Immature natural killer cell (primary cell): ENCODE data around the gene ZNF566. TPM values are rescaled to one million over a fixed set of nuclear protein-coding genes. Genes with fewer than 3 reads are reported as not detected.
A peak's percentile ranks its signal among the peaks of the same experiment; 100 is the strongest.
"Not testable (repeated sequence)": the region's sequence is repeated elsewhere in the genome, so short reads cannot be mapped to it uniquely, and the experiment has no call there.

Source experiments
- DNase-seq, 3 donors: peaks; one replicate each; pipeline ENCODE4 v3.0.0; 2022; ENCODE audit warnings: mixed read lengths in 1 of 3
- H3K27ac Mint-ChIP-seq, 6 donors: one replicate each; pipeline ENCODE4 v1.8.0; 2020; ENCODE audit warnings: mixed read lengths in 6 of 6, mild to moderate bottlenecking in 5 of 6, inconsistent platforms in 4 of 6, moderate library complexity in 3 of 6
- H3K27me3 Mint-ChIP-seq, 3 donors: one replicate each; pipeline ENCODE4 v1.8.0; 2020 to 2021; ENCODE audit warnings: low read depth in 3 of 3, mild to moderate bottlenecking in 3 of 3, mixed read lengths in 3 of 3, moderate library complexity in 3 of 3, inconsistent platforms in 1 of 3
- H3K36me3 Mint-ChIP-seq, 3 donors: one replicate each; pipeline ENCODE4 v1.8.0; 2020; ENCODE audit warnings: mixed read lengths in 3 of 3, inconsistent platforms in 2 of 3, mild to moderate bottlenecking in 2 of 3
- H3K4me1 Mint-ChIP-seq, 2 donors: one replicate each; pipeline ENCODE4 v1.8.0; 2020; ENCODE audit warnings: inconsistent platforms in 2 of 2, mild to moderate bottlenecking in 2 of 2, mixed read lengths in 2 of 2, moderate library complexity in 1 of 2
- H3K4me3 Mint-ChIP-seq, 5 donors: one replicate each; pipeline ENCODE4 v1.8.0; 2020; ENCODE audit warnings: mild to moderate bottlenecking in 5 of 5, mixed read lengths in 5 of 5, inconsistent platforms in 3 of 5, moderate library complexity in 3 of 5
- H3K9me3 Mint-ChIP-seq, 6 donors: one replicate each; pipeline ENCODE4 v1.8.0; 2020; ENCODE audit warnings: mild to moderate bottlenecking in 6 of 6, mixed read lengths in 6 of 6, inconsistent platforms in 4 of 6, moderate library complexity in 3 of 6
- polyA plus RNA-seq, 3 donors: library from polyadenylated mRNA; unstranded; fragments of 300-500 nt; fragmentation: Illumina TruSeq; gene quantifications; one replicate each; pipeline ENCODE4 v1.2.3, GENCODE V29; 2021

ZNF566 gene
- polyA plus RNA-seq, 3 donors from 2014 or later, result 10.9 to 14.3 (median 11.6) TPM

DNA sequence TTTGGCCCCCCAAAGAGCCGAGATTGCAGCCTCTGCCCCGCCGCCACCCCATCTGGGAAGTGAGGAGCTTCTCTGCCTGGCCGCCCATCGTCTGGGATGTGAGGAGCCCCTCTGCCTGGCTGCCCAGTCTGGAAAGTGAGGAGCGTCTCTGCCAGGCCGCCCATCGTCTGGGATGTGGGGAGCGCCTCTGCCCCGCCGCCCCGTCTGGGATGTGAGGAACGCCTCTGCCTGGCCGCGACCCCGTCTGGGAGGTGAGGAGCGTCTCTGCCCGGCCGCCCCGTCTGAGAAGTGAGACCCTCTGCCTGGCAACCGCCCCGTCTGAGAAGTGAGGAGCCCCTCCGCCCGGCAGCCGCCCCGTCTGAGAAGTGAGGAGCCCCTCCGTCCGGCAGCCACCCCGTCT, 1.5 kb upstream of the ZNF566 start:
- Mint-ChIP-seq H3K27ac (peak overlapping the region in 1 of 6 donors; percentile 98), H3K4me1 (peaks cover 30 to 35% of the 10 kb centered on the region in 2 donors), H3K4me3 (peak overlapping the region in 1 of 5 donors; percentile 98), H3K27me3 (peaks cover 7 to 13% (median 7%) of the 10 kb centered on the region in 3 donors), H3K9me3 (peaks cover 0 to 12% (median 0%) of the 10 kb centered on the region in 6 donors)
- H3K36me3 Mint-ChIP-seq, DNase-seq: not testable (repeated sequence)

DNA sequence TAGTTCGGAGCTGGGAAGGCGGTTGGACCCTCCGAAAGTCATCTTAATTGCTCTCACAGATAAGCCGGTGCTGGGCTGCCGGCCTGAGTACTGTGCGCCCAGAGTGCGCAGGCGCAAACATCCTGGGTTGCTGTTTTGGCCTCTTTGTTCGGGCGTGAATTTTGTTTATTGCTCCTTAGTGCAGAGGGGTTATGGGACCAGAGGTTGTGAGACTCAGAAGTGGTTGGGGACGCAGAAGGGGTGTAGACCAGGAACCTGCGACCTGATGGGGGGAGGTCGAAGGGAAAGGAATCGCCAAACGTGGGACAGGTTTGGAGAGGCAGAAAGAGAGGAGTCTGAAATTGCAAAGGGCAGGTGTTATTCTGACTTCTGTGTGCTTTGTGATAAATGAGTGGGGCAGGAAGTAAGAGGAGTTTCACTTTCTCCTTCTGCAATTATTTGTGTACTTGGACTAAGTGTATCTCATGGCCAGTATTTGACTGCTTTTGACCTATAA, 607 bp upstream of the ZNF566 start:
- Mint-ChIP-seq H3K4me3 (peak overlapping the region; percentile 98 to 99 (median 99)), H3K9me3 (peaks cover 0 to 10% (median 0%) of the 10 kb centered on the region in 6 donors)

DNA sequence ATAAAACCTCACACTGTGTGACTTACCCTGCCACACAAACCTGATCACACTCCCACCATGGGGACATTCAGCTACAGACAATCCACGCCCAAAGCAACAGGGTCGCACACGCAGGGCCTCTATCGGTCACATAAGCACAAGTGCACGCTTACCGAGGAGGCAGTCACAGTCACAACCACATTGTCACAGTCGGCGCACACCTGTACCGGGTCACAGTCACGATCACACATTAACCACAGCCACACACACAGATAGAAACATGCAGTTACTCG, 579 bp downstream of the ZNF566 start:
- peaks cover 7 to 13% (median 7%) of the 10 kb centered on the region in 3 donors for H3K27me3 Mint-ChIP-seq
- peak overlapping the region; percentile 98 to 99 (median 99) for H3K4me3 Mint-ChIP-seq
- DNase-seq, result no peak
- H3K4me1 Mint-ChIP-seq, result peaks cover 30 to 35% of the 10 kb centered on the region in 2 donors
- peaks cover 3 to 8% (median 4%) of the 10 kb centered on the region in 3 donors for H3K36me3 Mint-ChIP-seq
- peaks cover 0 to 7% (median 0%) of the 10 kb centered on the region in 6 donors for H3K9me3 Mint-ChIP-seq
- peak overlapping the region; percentile 97 to 99 (median 98) for H3K27ac Mint-ChIP-seq

More for the DNA sequence above, 607 bp upstream of the ZNF566 start:
- Mint-ChIP-seq H3K27ac (peak overlapping the region; percentile 97 to 99 (median 98)), H3K36me3 (peaks cover 0 to 5% (median 0%) of the 10 kb centered on the region in 3 donors), H3K4me1 (peaks cover 30 to 35% of the 10 kb centered on the region in 2 donors), H3K27me3 (peaks cover 7 to 13% (median 7%) of the 10 kb centered on the region in 3 donors)
- peak in 2 of 3 donors; percentile 78 to 81 for DNase-seq

DNA sequence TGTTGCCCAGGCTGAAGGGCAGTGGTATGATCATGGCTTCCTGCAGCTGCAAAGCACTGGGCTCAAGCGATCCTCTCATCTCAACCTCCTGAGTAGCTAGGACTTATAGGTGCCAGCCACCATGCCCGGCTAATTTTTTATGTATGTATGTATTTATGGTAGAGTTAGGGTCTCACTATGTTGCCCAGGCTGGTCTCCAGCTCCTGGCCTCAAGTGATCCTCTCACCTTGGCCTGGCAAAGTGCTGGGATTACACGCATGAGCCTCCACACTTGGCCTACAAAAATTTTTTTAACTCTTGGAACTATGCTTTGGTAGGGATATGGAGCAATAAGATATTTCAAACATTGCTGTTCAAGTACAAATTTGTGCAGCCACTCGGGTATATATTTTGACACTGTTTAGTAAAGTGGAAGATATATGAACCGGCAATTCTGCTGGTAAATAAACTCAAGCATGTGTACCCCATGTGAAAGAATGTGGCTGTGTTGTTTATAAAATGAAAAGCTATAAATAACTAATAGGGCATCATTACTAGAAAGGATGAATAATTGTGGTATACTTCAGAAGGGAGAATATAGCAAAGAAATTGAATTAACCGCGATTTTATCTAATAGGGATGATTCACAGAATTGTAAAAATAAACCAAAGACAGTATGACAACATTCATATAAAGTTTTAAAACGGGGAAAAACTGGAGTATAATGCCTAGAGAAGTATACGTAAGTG, 1.1 kb downstream of the ZNF566 start:
- peaks cover 7 to 13% (median 7%) of the 10 kb centered on the region in 3 donors for H3K27me3 Mint-ChIP-seq
- H3K27ac Mint-ChIP-seq, result peak overlapping the region; percentile 97 to 99 (median 98)
- H3K4me3 Mint-ChIP-seq, result peak overlapping the region; percentile 98 to 99 (median 99)
- peaks cover 30 to 35% of the 10 kb centered on the region in 2 donors for H3K4me1 Mint-ChIP-seq
- peaks cover 0 to 7% (median 0%) of the 10 kb centered on the region in 6 donors for H3K9me3 Mint-ChIP-seq
- peaks cover 4 to 13% (median 7%) of the 10 kb centered on the region in 3 donors for H3K36me3 Mint-ChIP-seq
- DNase-seq, result no peak

DNA sequence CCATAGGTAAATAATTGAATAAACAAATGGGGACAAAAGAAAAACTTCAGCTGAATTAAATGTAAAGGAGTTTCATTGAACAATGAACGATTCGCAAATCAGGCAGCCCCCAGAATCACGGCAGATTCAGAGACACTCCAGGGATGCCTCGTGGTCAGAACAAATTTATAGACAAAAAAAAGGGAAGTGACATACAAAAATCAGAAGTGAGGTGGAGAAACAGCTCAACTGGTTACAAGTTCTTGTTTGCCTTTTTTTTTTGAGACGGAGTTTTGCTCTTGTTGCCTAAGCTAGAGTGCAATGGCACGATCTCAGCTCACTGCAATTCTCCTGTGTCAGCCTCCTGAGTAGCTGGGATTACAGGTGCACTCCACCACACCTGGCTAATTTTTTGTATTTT, 5.7 kb downstream of the ZNF566 start:
- Mint-ChIP-seq H3K9me3 (peaks cover 0 to 7% (median 0%) of the 10 kb centered on the region in 6 donors), H3K36me3 (peaks cover 12 to 38% (median 32%) of the 10 kb centered on the region in 3 donors), H3K4me1 (peaks cover 10 to 16% of the 10 kb centered on the region in 2 donors), H3K4me3 (no peak overlapping the region), H3K27me3 (peaks cover 0 to 2% (median 0%) of the 10 kb centered on the region in 3 donors), H3K27ac (no peak overlapping the region)
- DNase-seq, result no peak

DNA sequence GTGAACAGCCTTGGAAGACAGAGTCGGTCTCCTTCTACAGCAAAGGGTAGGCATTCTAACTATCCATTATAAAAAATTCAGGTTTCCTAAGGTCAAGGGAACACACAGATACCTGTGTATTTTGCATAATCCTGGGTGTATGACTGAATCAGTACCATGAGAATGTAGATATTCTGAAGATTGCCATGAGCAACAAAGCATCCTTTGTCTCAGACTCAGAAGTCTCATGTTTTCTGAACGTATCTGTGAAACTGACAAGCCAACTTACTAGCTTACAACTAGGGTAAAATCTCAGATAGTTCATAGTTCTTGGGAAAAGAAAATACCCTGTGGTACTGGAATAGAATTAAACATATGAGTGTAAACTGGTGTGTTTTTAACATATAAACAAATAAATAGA, 6.5 kb downstream of the ZNF566 start:
- H3K36me3 Mint-ChIP-seq, result peaks cover 12 to 43% (median 32%) of the 10 kb centered on the region in 3 donors
- H3K4me1 Mint-ChIP-seq, result peaks cover 2 to 9% of the 10 kb centered on the region in 2 donors
- peaks cover 0 to 2% (median 0%) of the 10 kb centered on the region in 3 donors for H3K27me3 Mint-ChIP-seq
- H3K4me3 Mint-ChIP-seq, result no peak overlapping the region
- no peak overlapping the region for H3K27ac Mint-ChIP-seq
- peaks cover 0 to 7% (median 0%) of the 10 kb centered on the region in 6 donors for H3K9me3 Mint-ChIP-seq
- no peak for DNase-seq

DNA sequence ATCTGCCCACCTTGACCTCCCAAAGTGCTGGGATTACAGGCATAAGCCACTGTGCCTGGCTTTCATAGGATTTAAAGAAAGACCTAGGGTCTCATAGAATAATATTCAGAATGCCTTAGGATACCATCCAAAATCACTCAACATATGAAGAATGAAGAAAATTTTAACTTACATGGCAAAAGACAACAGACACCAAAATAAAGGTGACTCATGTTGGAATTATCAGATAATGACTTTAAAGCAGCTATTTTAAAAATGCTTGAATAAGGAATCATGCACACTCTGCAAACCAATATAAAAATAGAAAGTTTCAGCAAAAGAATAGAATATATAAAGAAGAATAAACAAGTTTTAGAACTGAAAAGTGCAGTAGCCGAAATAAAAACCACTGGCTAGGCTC, 29.3 kb downstream of the ZNF566 start:
- no peak for DNase-seq
- Mint-ChIP-seq H3K36me3 (peaks cover 44 to 59% (median 58%) of the 10 kb centered on the region in 3 donors), H3K27me3 (no peaks in the 10 kb centered on the region), H3K9me3 (peaks cover 9 to 34% (median 25%) of the 10 kb centered on the region in 6 donors), H3K27ac (no peak overlapping the region), H3K4me1 (no peaks in the 10 kb centered on the region), H3K4me3 (no peak overlapping the region)

DNA sequence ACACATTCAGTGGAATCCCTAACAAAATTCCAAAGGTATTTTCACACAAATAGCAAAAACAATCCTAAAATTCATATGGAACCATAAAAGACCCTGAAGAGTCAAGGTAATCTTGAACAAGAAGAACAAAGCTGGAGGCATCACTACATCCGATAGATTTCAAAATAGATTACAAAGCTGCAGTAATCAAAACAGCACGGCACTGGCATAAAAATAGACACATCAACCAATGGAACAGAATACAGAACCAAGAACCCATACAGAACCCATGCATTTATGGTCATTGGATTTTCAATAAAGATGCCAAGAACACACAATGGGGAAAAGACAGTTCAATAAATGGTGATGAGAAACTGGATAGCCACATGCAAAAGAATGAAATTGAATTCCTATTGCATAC, 32.5 kb downstream of the ZNF566 start:
- no peak overlapping the region for H3K27ac Mint-ChIP-seq
- H3K4me1 Mint-ChIP-seq, result no peaks in the 10 kb centered on the region
- peaks cover 0 to 2% (median 0%) of the 10 kb centered on the region in 3 donors for H3K27me3 Mint-ChIP-seq
- DNase-seq, result no peak
- H3K9me3 Mint-ChIP-seq, result peaks cover 21 to 51% (median 45%) of the 10 kb centered on the region in 6 donors
- H3K4me3 Mint-ChIP-seq, result no peak overlapping the region
- peaks cover 52 to 70% (median 66%) of the 10 kb centered on the region in 3 donors for H3K36me3 Mint-ChIP-seq

DNA sequence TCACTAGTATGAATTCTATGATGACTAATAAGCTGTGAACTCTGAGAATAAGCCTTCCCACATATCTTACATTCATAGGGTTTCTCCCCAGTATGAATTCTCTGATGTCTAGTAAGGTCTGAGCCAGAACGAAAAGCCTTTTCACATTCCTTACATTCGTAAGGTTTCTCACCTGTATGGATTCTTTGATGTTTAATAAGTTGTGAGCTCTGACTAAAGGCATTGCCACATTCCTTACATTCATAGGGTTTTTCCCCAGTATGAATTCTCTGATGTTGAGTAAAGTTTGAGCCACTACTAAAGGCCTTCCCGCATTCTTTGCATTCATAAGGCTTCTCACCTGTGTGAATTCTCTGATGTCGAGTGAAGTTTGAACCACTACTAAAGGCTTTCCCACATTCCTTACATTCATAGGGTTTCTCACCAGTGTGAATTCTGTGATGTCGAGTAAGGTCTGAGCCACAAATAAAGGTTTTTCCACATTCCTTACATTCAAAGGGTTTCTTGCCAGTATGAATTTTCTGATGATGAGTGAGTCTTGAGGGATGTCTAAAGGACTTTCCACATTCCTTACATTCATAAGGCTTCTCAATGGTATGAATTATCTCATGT, 40.2 kb downstream of the ZNF566 start:
- H3K9me3 Mint-ChIP-seq, result peaks cover 53 to 92% (median 86%) of the 10 kb centered on the region in 6 donors
- no peak overlapping the region for H3K27ac Mint-ChIP-seq
- peaks cover 0 to 2% (median 2%) of the 10 kb centered on the region in 3 donors for H3K27me3 Mint-ChIP-seq
- H3K36me3 Mint-ChIP-seq, result peaks cover 57 to 73% (median 58%) of the 10 kb centered on the region in 3 donors
- H3K4me1 Mint-ChIP-seq, result no peaks in the 10 kb centered on the region
- no peak overlapping the region for H3K4me3 Mint-ChIP-seq
- DNase-seq, result no peak

DNA sequence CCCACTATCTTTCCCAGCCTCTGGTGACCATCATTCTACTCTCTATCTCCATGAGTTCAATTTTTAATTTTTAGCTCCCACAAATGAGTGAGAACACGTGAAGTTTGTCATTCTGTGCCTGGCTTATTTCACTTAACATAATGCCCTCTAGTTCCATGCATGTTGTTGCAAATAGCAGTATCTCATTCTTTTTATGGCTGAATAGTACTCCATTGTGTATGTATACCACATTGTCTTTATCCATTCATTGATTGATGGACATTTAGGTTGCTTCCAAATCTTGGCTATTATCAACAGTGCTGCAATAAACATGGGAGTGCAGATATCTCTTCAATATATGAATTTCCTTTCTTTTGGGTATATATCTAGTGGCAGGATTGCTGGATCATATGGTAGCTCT, 48.0 kb downstream of the ZNF566 start:
- no peak overlapping the region for H3K27ac Mint-ChIP-seq
- H3K27me3 Mint-ChIP-seq, result peaks cover 0 to 2% (median 0%) of the 10 kb centered on the region in 3 donors
- H3K36me3 Mint-ChIP-seq, result peaks cover 4 to 15% (median 8%) of the 10 kb centered on the region in 3 donors
- no peaks in the 10 kb centered on the region for H3K4me1 Mint-ChIP-seq
- H3K4me3 Mint-ChIP-seq, result no peak overlapping the region
- H3K9me3 Mint-ChIP-seq, result peaks cover 35 to 68% (median 62%) of the 10 kb centered on the region in 6 donors
- DNase-seq, result no peak

DNA sequence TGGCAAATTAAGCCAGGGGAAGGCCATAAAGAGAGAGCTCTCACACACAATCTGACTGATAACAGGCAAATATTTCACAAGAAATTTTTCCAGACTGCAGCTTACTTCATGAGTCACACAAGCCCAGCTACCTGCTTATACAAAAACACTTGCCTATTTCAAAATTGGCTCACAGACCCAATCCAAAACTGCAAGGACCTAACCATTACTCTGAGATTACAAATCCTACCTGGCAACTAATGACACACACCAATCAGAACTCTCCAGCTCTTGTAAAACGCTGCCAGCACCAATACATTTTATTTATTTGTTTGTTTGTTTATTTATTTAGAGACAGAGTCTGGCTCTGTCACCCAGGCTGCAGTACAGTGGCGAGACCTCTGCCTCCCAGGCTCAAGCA, 52.8 kb downstream of the ZNF566 start:
- Mint-ChIP-seq H3K27ac (no peak overlapping the region), H3K9me3 (peaks cover 13 to 42% (median 34%) of the 10 kb centered on the region in 6 donors), H3K36me3 (peaks cover 3 to 7% (median 3%) of the 10 kb centered on the region in 3 donors), H3K4me1 (no peaks in the 10 kb centered on the region), H3K4me3 (no peak overlapping the region), H3K27me3 (peaks cover 0 to 2% (median 0%) of the 10 kb centered on the region in 3 donors)
- no peak for DNase-seq

DNA sequence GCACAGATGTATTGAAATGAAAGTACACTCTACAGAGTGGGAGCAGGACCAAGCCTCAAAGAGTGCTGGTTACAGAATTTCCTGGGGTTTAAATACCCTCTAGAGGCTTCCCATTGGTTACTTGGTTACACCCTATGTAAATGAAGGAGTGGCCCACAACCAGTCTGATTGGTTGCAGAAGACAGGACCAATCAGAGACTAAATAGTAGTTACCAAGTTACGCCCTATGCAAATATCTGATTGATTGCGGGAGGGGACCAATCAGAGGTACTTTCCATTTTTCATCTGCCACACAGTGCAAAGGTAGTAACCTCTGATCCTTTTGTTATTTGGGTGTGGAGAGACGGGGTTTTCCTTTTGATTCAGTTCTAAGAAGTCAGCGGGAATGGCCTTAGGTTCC, 65.4 kb downstream of the ZNF566 start:
- Mint-ChIP-seq H3K4me1 (peaks cover 8% of the 10 kb centered on the region in 2 donors), H3K27ac (no peak overlapping the region), H3K27me3 (peaks cover 10 to 11% (median 11%) of the 10 kb centered on the region in 3 donors), H3K9me3 (peaks cover 0 to 10% (median 4%) of the 10 kb centered on the region in 6 donors), H3K36me3 (peaks cover 0 to 9% (median 0%) of the 10 kb centered on the region in 3 donors), H3K4me3 (no peak overlapping the region)
- DNase-seq, result no peak

DNA sequence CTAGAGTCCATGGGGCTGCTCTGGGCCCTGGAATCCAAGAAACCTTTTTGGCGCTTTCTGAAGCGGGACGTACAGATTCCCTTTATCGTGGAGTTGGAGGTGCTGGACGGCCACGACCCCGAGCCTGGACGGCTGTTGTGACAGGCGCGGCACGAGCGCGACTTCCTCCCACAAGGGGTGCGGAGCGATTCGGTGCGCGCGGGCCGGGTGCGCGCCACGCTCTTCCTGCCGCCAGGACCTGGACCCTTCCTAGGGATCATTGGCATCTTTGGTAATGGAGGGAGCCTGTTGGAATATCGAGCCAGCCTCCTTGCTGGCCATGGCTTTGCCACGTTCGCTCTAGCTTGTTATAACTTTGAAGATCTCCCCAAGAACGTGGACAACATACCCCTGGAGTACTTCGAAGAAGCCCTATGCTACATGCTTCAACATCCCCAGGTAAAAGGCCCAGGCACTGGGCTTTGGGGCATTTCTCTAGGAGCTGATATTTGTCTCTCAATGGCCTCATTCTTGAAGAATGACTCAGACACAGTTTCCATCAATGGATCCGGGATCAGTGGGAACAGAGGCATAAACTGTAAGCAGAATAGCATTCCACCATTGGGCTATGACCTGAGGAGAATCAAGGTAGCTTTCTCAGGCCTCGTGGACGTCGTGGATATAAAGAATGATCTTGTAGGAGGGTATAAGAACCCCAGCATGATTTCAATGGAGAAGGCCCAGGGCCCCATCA, 67.4 kb downstream of the ZNF566 start:
- Mint-ChIP-seq H3K27me3 (peaks cover 14 to 17% (median 15%) of the 10 kb centered on the region in 3 donors), H3K4me1 (peaks cover 25 to 28% of the 10 kb centered on the region in 2 donors), H3K36me3 (peaks cover 0 to 6% (median 2%) of the 10 kb centered on the region in 3 donors), H3K27ac (no peak overlapping the region), H3K4me3 (peak overlapping the region; percentile 23 to 59 (median 48)), H3K9me3 (peaks cover 0 to 11% (median 3%) of the 10 kb centered on the region in 6 donors)
- DNase-seq, result no peak
